IMR-90 (cell line): ENCODE results near the gene FKBP10. TPM values are rescaled to one million over a fixed set of nuclear protein-coding genes. Genes with fewer than 3 reads are reported as not detected.

ENCODE experiments used
- ATAC-seq: fragments of 200-7000 bp; cut with Tn5 transposase; 2 replicates; pipeline ENCODE4 v1.9.1; 2020; ENCODE audit warnings: low read depth, mild to moderate bottlenecking, moderate library complexity
- BruUV-seq: library from RNA; stranded (reverse); fragments of 400-500 nt; replicated peaks from 2 replicates; lab custom pipeline; 2021; lab: Mats Ljungman, UMichigan
- CTCF ChIA-PET: fragments of 300-600 bp; formaldehyde crosslinking; extraction: SDS; loops from one replicate; lab custom pipeline; 2021; ENCODE audit warnings: antibody characterized with exemption; lab: Yijun Ruan, JAX
- POLR2A ChIA-PET: fragments of 300-600 bp; sonication (Branson Sonifier 250); formaldehyde crosslinking; loops from one replicate; lab custom pipeline; 2022; ENCODE audit warnings: antibody characterized with exemption; ENCODE audit not compliant: unreplicated experiment; lab: Charles Lee
- DNase-seq: peaks from one replicate; pipeline ENCODE4 v3.0.0; 2013
- H2AFZ ChIP-seq: replicated peaks from 2 replicates; pipeline ENCODE3; 2013; ENCODE audit warnings: low read length, mild to moderate bottlenecking; ENCODE audit not compliant: poor library complexity
- H2AK5ac ChIP-seq: 2 replicates; pipeline ENCODE4 v1.6.1; 2013; ENCODE audit warnings: low read depth, low read length, inconsistent platforms
- H2AK9ac ChIP-seq: replicated peaks from 2 replicates; pipeline ENCODE3; 2013; ENCODE audit warnings: mild to moderate bottlenecking, low read depth, low read length, moderate library complexity; ENCODE audit not compliant: poor library complexity
- H2BK120ac ChIP-seq: 2 replicates; pipeline ENCODE4 v1.6.1; 2013; ENCODE audit warnings: low read depth, low read length, inconsistent platforms
- H2BK15ac ChIP-seq: 3 replicates; pipeline ENCODE4 v1.6.1; 2013; ENCODE audit warnings: low read depth, low read length, inconsistent platforms
- H2BK20ac ChIP-seq: 2 replicates; pipeline ENCODE4 v1.6.1; 2013; ENCODE audit warnings: low read depth, mild to moderate bottlenecking, inconsistent platforms, low read length, moderate library complexity
- H2BK5ac ChIP-seq: 2 replicates; pipeline ENCODE4 v1.6.1; 2013; ENCODE audit warnings: mild to moderate bottlenecking, low read depth, low read length, inconsistent platforms; ENCODE audit not compliant: poor library complexity, severe bottlenecking
- H3K14ac ChIP-seq: replicated peaks from 2 replicates; pipeline ENCODE4 v1.6.1; 2013; ENCODE audit warnings: low read depth, low read length, inconsistent platforms
- H3K18ac ChIP-seq: 2 replicates; pipeline ENCODE4 v1.6.1; 2013; ENCODE audit warnings: low read depth, low read length, control low read depth
- H3K23ac ChIP-seq: 2 replicates; pipeline ENCODE4 v1.6.1; 2013; ENCODE audit warnings: low read depth, low read length, inconsistent platforms
- H3K27ac ChIP-seq: 2 replicates; pipeline ENCODE4 v1.5.1; 2013; ENCODE audit warnings: mild to moderate bottlenecking, control low read depth, low read length; ENCODE audit not compliant: insufficient read depth
- H3K27me3 ChIP-seq: 2 replicates; pipeline ENCODE4 v1.6.1; 2013; ENCODE audit warnings: low read length; ENCODE audit not compliant: control insufficient read depth, insufficient read depth
- H3K36me3 ChIP-seq: 2 replicates; pipeline ENCODE4 v1.6.1; 2013; ENCODE audit warnings: low read length, mixed read lengths; ENCODE audit not compliant: control insufficient read depth, insufficient read depth
- H3K4ac ChIP-seq: 2 replicates; pipeline ENCODE4 v1.6.1; 2013; ENCODE audit warnings: low read depth, low read length, inconsistent platforms
- H3K4me1 ChIP-seq: 2 replicates; pipeline ENCODE4 v1.6.1; 2013; ENCODE audit warnings: low read length, mixed read lengths; ENCODE audit not compliant: control insufficient read depth, insufficient read depth
- H3K4me2 ChIP-seq: 2 replicates; pipeline ENCODE4 v1.6.1; 2013; ENCODE audit warnings: low read depth, mild to moderate bottlenecking, control low read depth, low read length, moderate library complexity
- H3K4me3 ChIP-seq: 2 replicates; pipeline ENCODE4 v1.5.1; 2013; ENCODE audit warnings: low read depth, mild to moderate bottlenecking, control low read depth, low read length, moderate library complexity; ENCODE audit not compliant: insufficient read depth
- H3K56ac ChIP-seq: 2 replicates; pipeline ENCODE4 v1.6.1; 2013; ENCODE audit warnings: low read length, inconsistent platforms; ENCODE audit not compliant: insufficient read depth; ENCODE audit errors: extremely low read depth
- H3K79me1 ChIP-seq, 2 experiments: 2 replicates each; pipeline ENCODE4 v1.6.1; 2013; ENCODE audit warnings: low read length in 2 of 2, inconsistent platforms in 1 of 2, low read depth in 1 of 2
- H3K9ac ChIP-seq: 2 replicates; pipeline ENCODE4 v1.6.1; 2013; ENCODE audit warnings: low read depth, low read length, control low read depth
- H3K9me1 ChIP-seq: 2 replicates; pipeline ENCODE4 v1.6.1; 2013; ENCODE audit warnings: low read length, inconsistent platforms; ENCODE audit not compliant: insufficient read depth
- H3K9me3 ChIP-seq: 2 replicates; pipeline ENCODE4 v1.6.1; 2013; ENCODE audit warnings: low read length; ENCODE audit not compliant: control insufficient read depth, insufficient read depth
- H4K20me1 ChIP-seq: 2 replicates; pipeline ENCODE4 v1.6.1; 2013; ENCODE audit warnings: low read length, inconsistent platforms; ENCODE audit not compliant: insufficient read depth
- H4K5ac ChIP-seq: 2 replicates; pipeline ENCODE4 v1.6.1; 2013; ENCODE audit warnings: mild to moderate bottlenecking, low read depth, low read length, control low read depth
- H4K8ac ChIP-seq, 2 experiments: 2 replicates each; pipeline ENCODE4 v1.6.1; 2013; ENCODE audit warnings: low read depth in 2 of 2, low read length in 2 of 2, control low read depth in 1 of 2, inconsistent platforms in 1 of 2
- H4K91ac ChIP-seq: 2 replicates; pipeline ENCODE4 v1.6.1; 2013; ENCODE audit warnings: low read depth, low read length, inconsistent platforms; ENCODE audit not compliant: insufficient read depth
- BHLHE40 ChIP-seq: fragments of 150-350 bp; IDR thresholded peaks from 2 replicates; pipeline ENCODE4 v1.6.1; 2016; ENCODE audit warnings: mild to moderate bottlenecking, low read depth, low read length
- CEBPB ChIP-seq: IDR thresholded peaks from 2 replicates; pipeline ENCODE4 v1.6.1; 2012; ENCODE audit warnings: low read depth, low read length, improper control_type of control experiment
- CHD1 ChIP-seq: IDR thresholded peaks from 2 replicates; pipeline ENCODE4 v1.6.1; 2012; ENCODE audit warnings: low read depth, low read length, improper control_type of control experiment
- MAFK ChIP-seq: IDR thresholded peaks from 2 replicates; pipeline ENCODE4 v1.6.1; 2012; ENCODE audit warnings: low read depth, low read length, improper control_type of control experiment
- MAZ ChIP-seq: IDR thresholded peaks from 2 replicates; pipeline ENCODE4 v1.6.1; 2012; ENCODE audit warnings: low read depth, mild to moderate bottlenecking, low read length, improper control_type of control experiment, moderate library complexity, borderline replicate concordance
- MXI1 ChIP-seq: IDR thresholded peaks from 2 replicates; pipeline ENCODE4 v1.6.1; 2012; ENCODE audit warnings: low read depth, mild to moderate bottlenecking, low read length, moderate library complexity, borderline replicate concordance
- NFE2L2 ChIP-seq: fragments of 150-350 bp; IDR thresholded peaks from 2 replicates; pipeline ENCODE4 v1.6.1; 2016; ENCODE audit warnings: low read depth, mild to moderate bottlenecking, low read length
- POLR2A ChIP-seq: IDR thresholded peaks from 2 replicates; pipeline ENCODE4 v1.6.1; 2012; ENCODE audit warnings: mild to moderate bottlenecking, low read depth, low read length
- RAD21 ChIP-seq: IDR thresholded peaks from 2 replicates; pipeline ENCODE4 v1.6.1; 2012; ENCODE audit warnings: low read length, improper control_type of control experiment
- RCOR1 ChIP-seq: IDR thresholded peaks from 2 replicates; pipeline ENCODE4 v1.6.1; 2012; ENCODE audit warnings: mild to moderate bottlenecking, low read length, improper control_type of control experiment; ENCODE audit not compliant: insufficient replicate concordance
- RFX5 ChIP-seq: IDR thresholded peaks from 2 replicates; pipeline ENCODE4 v1.8.0; 2012; ENCODE audit warnings: low read depth, mild to moderate bottlenecking, low read length, moderate library complexity
- USF2 ChIP-seq: fragments of 150-350 bp; IDR thresholded peaks from 2 replicates; pipeline ENCODE4 v1.6.1; 2017; ENCODE audit warnings: mild to moderate bottlenecking, antibody characterized with exemption, low read length, low read depth
- WGBS, 2 experiments: methylation state at CpG; one replicate each; pipeline versions ENCODE4 v1.1.5 to v1.1.7; 2013; ENCODE audit warnings: missing lambda C conversion rate in 2 of 2; ENCODE audit not compliant: insufficient read length in 1 of 2; ENCODE audit errors: extremely low coverage in 2 of 2; 5-methylcytosine and 5-hydroxymethylcytosine counted together
- dilution Hi-C: fragments of 300-500 bp; cut with HindIII; formaldehyde crosslinking; loops from one replicate; pipeline ENCODE4 v1.14.3; 2018; ENCODE audit warnings: low sequenced_read_pairs; ENCODE audit not compliant: unreplicated experiment
- in situ Hi-C: fragments of 300-500 bp; cut with MboI; formaldehyde crosslinking; loops from 3 replicates; pipeline ENCODE4 v1.14.3; 2019; ENCODE audit warnings: low sequenced_read_pairs, inconsistent platforms, mixed read lengths
- intact Hi-C: fragments of 100-400 bp; cut with micrococcal nuclease; formaldehyde crosslinking; loops from 2 replicates; pipeline ENCODE4 v1.10.0; 2022
- polyA plus RNA-seq, 3 experiments: library from polyadenylated mRNA; depleted of rRNA; stranded (reverse); fragments of >200 nt; gene quantifications; 2 replicates each; pipeline ENCODE4 v1.2.3, GENCODE V29; 2012; ENCODE audit warnings: low replicate concordance in 1 of 3
- total RNA-seq: library from RNA; depleted of rRNA; stranded (reverse); fragments of >200 nt; gene quantifications from 2 replicates; pipeline ENCODE4 v1.2.3, GENCODE V29; 2012
- TF ChIP-seq, protein P1 (sequence below): conservative IDR thresholded peaks from 2 replicates; pipeline ENCODE4 v1.5.1; 2012; ENCODE audit warnings: mild to moderate bottlenecking, low read depth, low read length, improper control_type of control experiment

The FKBP10 gene
- total and polyA plus RNA-seq, 2 of the 4 experiments (the other 2 are of a cell fraction), result 170 to 984 TPM

GRCh38 chr17:41784207-41784744 is 28.5 kb upstream of the FKBP10 start:
- Histone ChIP-seq H4K91ac (no peak overlapping the region), H4K5ac (peak overlapping the region; percentile 19; the same call in 1 of the 2 replicates), H3K27me3 (0 out of 2 replicates have a peak, but pooled peaks cover 2% of the 10 kb centered on the region), H2AK9ac (peak overlapping the region; percentile 7), H3K18ac (0 out of 2 replicates have a peak overlapping the region, but pooled peaks have one; percentile 24), H3K4me3 (peak overlapping the region; percentile 25), H3K4me1 (peaks cover 22% of the 10 kb centered on the region), H2AK5ac (0 out of 2 replicates have a peak overlapping the region, but pooled peaks have one; percentile 36), H3K36me3 (0 out of 2 replicates have a peak, but pooled peaks cover 2% of the 10 kb centered on the region), H3K9me1 (0 out of 2 replicates have a peak, but pooled peaks cover 2% of the 10 kb centered on the region), H3K4me2 (peak overlapping the region; percentile 97), H3K9ac (peak overlapping the region; percentile 60), H4K20me1 (peaks cover 16% of the 10 kb centered on the region; the same call in 1 of the 2 replicates), H3K23ac (peak overlapping the region; percentile 54; the same call in 1 of the 2 replicates), H3K4ac (peak overlapping the region; percentile 50), H2BK5ac (no peak overlapping the region), H2BK120ac (0 out of 2 replicates have a peak overlapping the region, but pooled peaks have one; percentile 18), H2AFZ (peak overlapping the region; percentile 57), H4K8ac (peak overlapping the region in 1 of 2 experiments; percentile 31; a peak in 1 of 4 replicates), H2BK15ac (peak overlapping the region; percentile 47; the same call in 1 of the 3 replicates), H3K27ac (peak overlapping the region; percentile 23), H3K14ac (peak overlapping the region; percentile 67; the same call in 1 of the 2 replicates), H3K79me1 (peaks cover 6 to 51% of the 10 kb centered on the region in 2 experiments; a peak in 3 of 4 replicates), H3K56ac (no peak overlapping the region), H2BK20ac (no peak overlapping the region), H3K9me3 (no peaks in the 10 kb centered on the region)
- TF ChIP-seq BHLHE40, result no peak
- TF ChIP-seq RFX5, result no peak
- TF ChIP-seq POLR2A, result no peak
- TF ChIP-seq, protein P1, sequence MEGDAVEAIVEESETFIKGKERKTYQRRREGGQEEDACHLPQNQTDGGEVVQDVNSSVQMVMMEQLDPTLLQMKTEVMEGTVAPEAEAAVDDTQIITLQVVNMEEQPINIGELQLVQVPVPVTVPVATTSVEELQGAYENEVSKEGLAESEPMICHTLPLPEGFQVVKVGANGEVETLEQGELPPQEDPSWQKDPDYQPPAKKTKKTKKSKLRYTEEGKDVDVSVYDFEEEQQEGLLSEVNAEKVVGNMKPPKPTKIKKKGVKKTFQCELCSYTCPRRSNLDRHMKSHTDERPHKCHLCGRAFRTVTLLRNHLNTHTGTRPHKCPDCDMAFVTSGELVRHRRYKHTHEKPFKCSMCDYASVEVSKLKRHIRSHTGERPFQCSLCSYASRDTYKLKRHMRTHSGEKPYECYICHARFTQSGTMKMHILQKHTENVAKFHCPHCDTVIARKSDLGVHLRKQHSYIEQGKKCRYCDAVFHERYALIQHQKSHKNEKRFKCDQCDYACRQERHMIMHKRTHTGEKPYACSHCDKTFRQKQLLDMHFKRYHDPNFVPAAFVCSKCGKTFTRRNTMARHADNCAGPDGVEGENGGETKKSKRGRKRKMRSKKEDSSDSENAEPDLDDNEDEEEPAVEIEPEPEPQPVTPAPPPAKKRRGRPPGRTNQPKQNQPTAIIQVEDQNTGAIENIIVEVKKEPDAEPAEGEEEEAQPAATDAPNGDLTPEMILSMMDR, result no peak
- TF ChIP-seq MAZ, result no peak
- no peak for TF ChIP-seq CHD1
- no peak for TF ChIP-seq NFE2L2
- no peak for TF ChIP-seq MXI1
- TF ChIP-seq CEBPB, result no peak
- no peak for TF ChIP-seq RCOR1
- TF ChIP-seq RAD21, result no peak
- TF ChIP-seq MAFK, result no peak
- TF ChIP-seq USF2, result no peak
- ATAC-seq (peak; percentile 7; the same call in 1 of the 2 replicates), DNase-seq (peak; percentile 71)
- no CpG with 5 or more reads among the region's 6 CpGs for WGBS, 2 experiments
- ChIA-PET POLR2A (no interaction called here), CTCF (no interaction called here)
- in situ Hi-C loops (no loop called here), dilution Hi-C loops (no loop called here), intact Hi-C loops (no loop called here)
- no TSS peak for BruUV-seq
